Trophoblast cell (in vitro differentiated cells and primary cell): ENCODE measurements around the gene OPRM1.

Experiments used
- DNase-seq, 2 donors: peaks; one replicate each; pipeline ENCODE4 v3.0.0-alpha.2; 2016
- H2AFZ ChIP-seq: 2 replicates; pipeline ENCODE4 v1.6.1; 2013; ENCODE audit warnings: low read length, moderate library complexity, mild to moderate bottlenecking; ENCODE audit not compliant: insufficient read depth, poor library complexity
- H2AK5ac ChIP-seq: 2 replicates; pipeline ENCODE4 v1.6.1; 2013; ENCODE audit warnings: mild to moderate bottlenecking, low read length
- H2BK120ac ChIP-seq: 2 replicates; pipeline ENCODE4 v1.6.1; 2013; ENCODE audit warnings: low read length, mild to moderate bottlenecking, moderate library complexity; ENCODE audit not compliant: insufficient read depth, poor library complexity
- H2BK12ac ChIP-seq: 2 replicates; pipeline ENCODE4 v1.6.1; 2013; ENCODE audit warnings: mild to moderate bottlenecking, low read length, moderate library complexity
- H2BK5ac ChIP-seq: 2 replicates; pipeline ENCODE4 v1.6.1; 2013; ENCODE audit warnings: low read length, low read depth, moderate library complexity, mild to moderate bottlenecking; ENCODE audit not compliant: poor library complexity
- H3K14ac ChIP-seq: 2 replicates; pipeline ENCODE4 v1.6.1; 2013; ENCODE audit warnings: mild to moderate bottlenecking, low read length
- H3K18ac ChIP-seq: 2 replicates; pipeline ENCODE4 v1.6.1; 2013; ENCODE audit warnings: mild to moderate bottlenecking, low read length
- H3K23ac ChIP-seq: 2 replicates; pipeline ENCODE4 v1.6.1; 2013; ENCODE audit warnings: low read length
- H3K27ac ChIP-seq: 2 replicates; pipeline ENCODE4 v1.5.1; 2013; ENCODE audit warnings: low read depth, mild to moderate bottlenecking, inconsistent platforms, low read length, moderate library complexity
- H3K27me3 ChIP-seq: 2 replicates; pipeline ENCODE4 v1.6.1; 2013; ENCODE audit warnings: inconsistent platforms, mild to moderate bottlenecking, low read length, moderate library complexity; ENCODE audit not compliant: insufficient read depth
- H3K36me3 ChIP-seq, 2 experiments: 1 replicate in 1 of 2; 2 replicates in 1 of 2; pipeline ENCODE4 v1.6.1; 2013; ENCODE audit warnings: low read length in 2 of 2, mild to moderate bottlenecking in 2 of 2, moderate library complexity in 1 of 2; ENCODE audit not compliant: insufficient read depth in 2 of 2, control insufficient read depth in 1 of 2
- H3K4ac ChIP-seq: 2 replicates; pipeline ENCODE4 v1.6.1; 2013; ENCODE audit warnings: low read depth, mild to moderate bottlenecking, low read length, moderate library complexity
- H3K4me1 ChIP-seq, 2 experiments: 1 replicate in 1 of 2; 2 replicates in 1 of 2; pipeline ENCODE4 v1.6.1; 2013; ENCODE audit warnings: low read length in 2 of 2, mild to moderate bottlenecking in 2 of 2, moderate library complexity in 1 of 2; ENCODE audit not compliant: insufficient read depth in 2 of 2, control insufficient read depth in 1 of 2
- H3K4me2 ChIP-seq: 2 replicates; pipeline ENCODE4 v1.6.1; 2013; ENCODE audit warnings: inconsistent platforms, mild to moderate bottlenecking, low read length, moderate library complexity
- H3K4me3 ChIP-seq: 2 replicates; pipeline ENCODE4 v1.5.1; 2013; ENCODE audit warnings: mild to moderate bottlenecking, low read depth, low read length, inconsistent platforms
- H3K79me1 ChIP-seq: one replicate; pipeline ENCODE4 v1.6.1; 2013; ENCODE audit warnings: low read length
- H3K79me2 ChIP-seq: 2 replicates; pipeline ENCODE4 v1.6.1; 2013; ENCODE audit warnings: low read length, mild to moderate bottlenecking; ENCODE audit not compliant: control insufficient read depth, insufficient read depth, poor library complexity
- H3K9ac ChIP-seq: 2 replicates; pipeline ENCODE4 v1.6.1; 2013; ENCODE audit warnings: mild to moderate bottlenecking, low read length
- H3K9me3 ChIP-seq: 2 replicates; pipeline ENCODE4 v1.6.1; 2013; ENCODE audit warnings: low read depth, mild to moderate bottlenecking, control low read depth, inconsistent platforms, low read length; ENCODE audit not compliant: insufficient read depth
- H4K12ac ChIP-seq: 2 replicates; pipeline ENCODE4 v1.6.1; 2013; ENCODE audit warnings: low read depth, mild to moderate bottlenecking, low read length, moderate library complexity
- H4K8ac ChIP-seq: 2 replicates; pipeline ENCODE4 v1.6.1; 2013; ENCODE audit warnings: low read depth, mild to moderate bottlenecking, low read length, moderate library complexity
- H4K91ac ChIP-seq: one replicate; pipeline ENCODE4 v1.6.1; 2013; ENCODE audit warnings: low read depth, mild to moderate bottlenecking, low read length, moderate library complexity
- WGBS: extraction: QIAGEN DNeasy Blood & Tissue Kit; methylation state at CpG from one replicate; pipeline ENCODE4 v1.1.7; 2013; ENCODE audit warnings: missing lambda C conversion rate; ENCODE audit not compliant: insufficient read length, insufficient coverage; ENCODE audit errors: extremely low coverage; 5-methylcytosine and 5-hydroxymethylcytosine counted together

Gene OPRM1

GRCh38 chr6:154053141-154053540 lies 14.1 kb downstream of the OPRM1 start:
- Histone ChIP-seq H3K4ac (no peak overlapping the region), H2BK5ac (no peak overlapping the region), H2AFZ (no peak overlapping the region), H3K27ac (no peak overlapping the region), H3K36me3 (no peaks in the 10 kb centered on the region), H3K14ac (no peak overlapping the region), H3K23ac (no peak overlapping the region), H3K79me1 (no peaks in the 10 kb centered on the region), H3K9ac (no peak overlapping the region), H3K27me3 (no peaks in the 10 kb centered on the region), H3K9me3 (no peaks in the 10 kb centered on the region), H2AK5ac (no peak overlapping the region), H2BK12ac (no peak overlapping the region), H3K4me3 (no peak overlapping the region), H4K8ac (no peak overlapping the region), H3K4me1 (no peaks in the 10 kb centered on the region), H3K79me2 (no peaks in the 10 kb centered on the region), H4K12ac (no peak overlapping the region), H2BK120ac (no peak overlapping the region), H3K18ac (no peak overlapping the region), H4K91ac (no peak overlapping the region), H3K4me2 (no peak overlapping the region)
- no peak for DNase-seq
- WGBS: no CpG with 5 or more reads among the region's 1 CpG

DNA sequence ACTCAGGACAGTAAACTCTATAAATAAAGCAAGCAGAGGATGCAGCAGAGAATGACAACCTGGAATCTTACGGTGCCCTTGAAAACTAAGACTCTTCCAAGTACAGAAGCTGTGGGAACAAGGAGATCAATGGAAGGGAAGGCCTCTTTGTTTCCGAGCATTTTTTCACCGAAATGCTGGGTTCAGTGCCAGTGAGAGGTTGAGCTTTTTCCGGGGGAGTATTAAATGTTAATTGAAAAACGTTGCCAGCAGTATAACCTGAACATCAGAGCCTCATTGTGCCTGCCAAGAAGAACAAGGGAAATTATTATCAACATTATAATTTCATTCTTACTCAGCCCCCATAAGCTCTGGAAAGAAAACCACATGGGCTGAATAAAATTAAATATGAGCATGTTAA lies 17.5 kb downstream of the OPRM1 start:
- Histone ChIP-seq H3K9ac (no peak overlapping the region), H2BK120ac (no peak overlapping the region), H4K12ac (no peak overlapping the region), H3K27me3 (no peaks in the 10 kb centered on the region), H3K14ac (no peak overlapping the region), H3K79me1 (no peaks in the 10 kb centered on the region), H2AFZ (no peak overlapping the region), H2BK12ac (no peak overlapping the region), H3K18ac (no peak overlapping the region), H3K79me2 (no peaks in the 10 kb centered on the region), H4K91ac (no peak overlapping the region), H2BK5ac (no peak overlapping the region), H3K4ac (no peak overlapping the region), H3K23ac (no peak overlapping the region), H3K27ac (no peak overlapping the region), H2AK5ac (no peak overlapping the region), H3K36me3 (no peaks in the 10 kb centered on the region), H3K9me3 (no peaks in the 10 kb centered on the region), H3K4me2 (no peak overlapping the region), H3K4me3 (no peak overlapping the region), H4K8ac (no peak overlapping the region), H3K4me1 (no peaks in the 10 kb centered on the region)
- WGBS: no CpG with 5 or more reads among the region's 5 CpGs
- DNase-seq: no peak

DNA sequence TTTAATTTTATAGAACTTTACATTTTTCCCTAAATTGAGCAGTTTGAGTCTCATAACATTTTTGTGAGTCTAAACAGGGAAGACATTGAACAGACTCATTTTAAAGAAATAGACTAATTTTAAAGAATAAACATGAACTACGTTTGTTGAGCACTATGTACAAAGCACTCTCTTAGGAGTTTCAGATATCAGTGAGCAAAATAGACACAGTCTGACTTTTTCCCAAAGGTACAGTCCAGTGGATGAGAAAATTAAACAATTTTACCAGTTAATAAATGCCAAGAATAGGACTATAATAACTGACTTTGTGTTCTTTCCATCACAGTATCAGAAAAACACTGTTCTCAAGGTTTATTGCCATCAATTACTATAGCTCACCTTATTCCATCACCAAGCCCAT lies 18.1 kb downstream of the OPRM1 start:
- H2BK120ac ChIP-seq: no peak overlapping the region
- H4K91ac ChIP-seq: no peak overlapping the region
- WGBS: no CpG with 5 or more reads among the region's 1 CpG
- no peaks in the 10 kb centered on the region for H3K36me3 ChIP-seq
- H2BK5ac ChIP-seq: no peak overlapping the region
- no peaks in the 10 kb centered on the region for H3K79me1 ChIP-seq
- no peak overlapping the region for H2AFZ ChIP-seq
- no peaks in the 10 kb centered on the region for H3K4me1 ChIP-seq
- H3K27me3 ChIP-seq: no peaks in the 10 kb centered on the region
- DNase-seq: no peak
- H3K9me3 ChIP-seq: no peaks in the 10 kb centered on the region
- no peak overlapping the region for H3K9ac ChIP-seq
- no peak overlapping the region for H3K27ac ChIP-seq
- no peak overlapping the region for H3K14ac ChIP-seq
- H2BK12ac ChIP-seq: no peak overlapping the region
- no peak overlapping the region for H3K18ac ChIP-seq
- no peak overlapping the region for H3K23ac ChIP-seq
- H3K4me3 ChIP-seq: no peak overlapping the region
- H4K8ac ChIP-seq: no peak overlapping the region
- no peaks in the 10 kb centered on the region for H3K79me2 ChIP-seq
- no peak overlapping the region for H2AK5ac ChIP-seq
- no peak overlapping the region for H3K4ac ChIP-seq
- no peak overlapping the region for H4K12ac ChIP-seq
- no peak overlapping the region for H3K4me2 ChIP-seq

- Histone ChIP-seq H3K36me3 (no peaks in the 10 kb centered on the region), H3K4me1 (no peaks in the 10 kb centered on the region), H3K23ac (no peak overlapping the region), H3K4me3 (no peak overlapping the region), H4K91ac (no peak overlapping the region), H3K4me2 (no peak overlapping the region), H2AFZ (no peak overlapping the region), H3K14ac (no peak overlapping the region), H3K27ac (no peak overlapping the region), H3K79me2 (no peaks in the 10 kb centered on the region), H3K18ac (no peak overlapping the region), H3K9ac (no peak overlapping the region), H2BK5ac (no peak overlapping the region), H4K12ac (no peak overlapping the region), H3K27me3 (no peaks in the 10 kb centered on the region), H3K9me3 (no peaks in the 10 kb centered on the region), H2AK5ac (no peak overlapping the region), H4K8ac (no peak overlapping the region), H3K79me1 (no peaks in the 10 kb centered on the region), H3K4ac (no peak overlapping the region), H2BK120ac (no peak overlapping the region), H2BK12ac (no peak overlapping the region)
- WGBS: no CpG with 5 or more reads among the region's 4 CpGs
- DNase-seq: no peak
Observed at GRCh38 chr6:154058963-154059680, 20.1 kb downstream of the OPRM1 start.
